Keratinocyte (primary cell): ENCODE data around the gene ATXN10. TPM values are rescaled to one million over a fixed set of nuclear protein-coding genes. Genes with fewer than 3 reads are reported as not detected.

Source experiments
- DNase-seq: peaks from one replicate; pipeline ENCODE4 v3.0.0-alpha.2; 2011; ENCODE audit warnings: low read depth, missing footprints, low spot score
- FAIRE-seq: peaks from 2 replicates; lab custom pipeline; 2011; peaks lifted over from hg19 to GRCh38; lab: Jason Lieb, UNC
- H2AFZ ChIP-seq: 2 replicates; pipeline ENCODE4 v1.6.0; 2012; ENCODE audit warnings: low read length, control low read depth, inconsistent platforms; ENCODE audit not compliant: control insufficient read depth
- H3K27ac ChIP-seq: 2 replicates; pipeline ENCODE4 v1.5.1; 2011; ENCODE audit warnings: low read length; ENCODE audit not compliant: control insufficient read depth, insufficient read depth
- H3K27me3 ChIP-seq: 3 replicates; pipeline ENCODE4 v1.6.0; 2011; ENCODE audit warnings: low read length; ENCODE audit not compliant: control insufficient read depth, insufficient read depth; ENCODE audit errors: extremely low read depth
- H3K36me3 ChIP-seq, 2 experiments: 2 replicates in 1 of 2; 3 replicates in 1 of 2; pipeline ENCODE4 v1.5.1; 2011; ENCODE audit warnings: low read length in 2 of 2, mild to moderate bottlenecking in 1 of 2; ENCODE audit not compliant: control insufficient read depth in 2 of 2, insufficient read depth in 2 of 2; ENCODE audit errors: extremely low read depth in 1 of 2
- H3K4me1 ChIP-seq: 3 replicates; pipeline ENCODE4 v1.5.1; 2011; ENCODE audit warnings: low read length; ENCODE audit not compliant: control insufficient read depth, insufficient read depth; ENCODE audit errors: extremely low read depth
- H3K4me2 ChIP-seq: 3 replicates; pipeline ENCODE4 v1.6.0; 2011; ENCODE audit warnings: low read depth, low read length; ENCODE audit not compliant: control insufficient read depth, insufficient read depth; ENCODE audit errors: extremely low read depth
- H3K4me3 ChIP-seq, 3 experiments: fragments of 200-600 bp in 1 of 3; sonication (generic) in 1 of 3; 2 replicates in 2 of 3; 3 replicates in 1 of 3; pipeline ENCODE4 v1.5.1; 2011 to 2016; ENCODE audit warnings: low read length in 3 of 3, mild to moderate bottlenecking in 3 of 3, control low read depth in 2 of 3, inconsistent platforms in 1 of 3, low read depth in 1 of 3, mixed read lengths in 1 of 3, mixed run types in 1 of 3, moderate library complexity in 1 of 3; ENCODE audit not compliant: control insufficient read depth in 2 of 3, insufficient read depth in 2 of 3; ENCODE audit errors: extremely low read depth in 1 of 3
- H3K79me2 ChIP-seq: 2 replicates; pipeline ENCODE4 v1.6.0; 2012; ENCODE audit warnings: low read length; ENCODE audit not compliant: control insufficient read depth, insufficient read depth
- H3K9ac ChIP-seq: 3 replicates; pipeline ENCODE4 v1.6.0; 2011; ENCODE audit warnings: low read length; ENCODE audit not compliant: control insufficient read depth, insufficient read depth; ENCODE audit errors: extremely low read depth
- H3K9me1 ChIP-seq: 3 replicates; pipeline ENCODE4 v1.6.0; 2011; ENCODE audit warnings: low read length; ENCODE audit not compliant: control insufficient read depth, insufficient read depth; ENCODE audit errors: extremely low read depth
- H3K9me3 ChIP-seq: 2 replicates; pipeline ENCODE4 v1.5.1; 2012; ENCODE audit warnings: low read depth, low read length; ENCODE audit not compliant: control insufficient read depth
- H4K20me1 ChIP-seq: 3 replicates; pipeline ENCODE4 v1.6.0; 2011; ENCODE audit warnings: low read length; ENCODE audit not compliant: control insufficient read depth, insufficient read depth; ENCODE audit errors: extremely low read depth
- CTCF ChIP-seq, 3 experiments: IDR thresholded peaks in 1 of 3; conservative IDR thresholded peaks in 1 of 3; optimal IDR thresholded peaks in 1 of 3; 2 replicates in 2 of 3; 3 replicates in 1 of 3; pipeline versions ENCODE3 to v1.5.1; 2011; ENCODE audit warnings: low read length in 3 of 3, mild to moderate bottlenecking in 3 of 3, moderate library complexity in 2 of 3, control low read depth in 1 of 3, inconsistent platforms in 1 of 3; ENCODE audit not compliant: insufficient read depth in 2 of 3; ENCODE audit errors: extremely low read depth in 1 of 3
- EZH2 ChIP-seq: IDR thresholded peaks from one replicate; pipeline ENCODE4 v1.6.1; 2012; ENCODE audit warnings: inconsistent platforms, mild to moderate bottlenecking, low read length, moderate library complexity
- dilution Hi-C: fragments of 300-500 bp; cut with MboI; formaldehyde crosslinking; loops from one replicate; pipeline ENCODE4 v1.7.0; 2020; ENCODE audit warnings: low sequenced_read_pairs; ENCODE audit not compliant: extremely low pct_ligation_motif_present
- polyA plus RNA-seq, 5 experiments: library from polyadenylated mRNA; depleted of rRNA in 3 of 5; stranded (reverse) in 3 of 5; stranded (forward) in 1 of 5; unstranded in 1 of 5; fragments of >200 nt; gene quantifications; 1 replicate in 1 of 5; 2 replicates in 3 of 5; 3 replicates in 1 of 5; pipeline versions ENCODE4 v1.2.1 to v1.2.3, GENCODE V29; 2011 to 2012; ENCODE audit warnings: missing spikeins in 2 of 5, low read depth in 1 of 5, low replicate concordance in 1 of 5

ATXN10 gene
- polyA plus RNA-seq, 1 donor (not counting 4 experiments of a cell fraction or from before 2014, with no cell fraction given): 276 TPM

GRCh38 chr22:45630436-45630835, 41.2 kb upstream of the ATXN10 start:
- Histone ChIP-seq H3K9me1 (no peaks in the 10 kb centered on the region), H3K9ac (no peak overlapping the region)

GRCh38 chr22:45631140-45631840, 40.3 kb upstream of the ATXN10 start:
- FAIRE-seq (no peak), DNase-seq (no peak)
- no peak overlapping the region for H3K4me3 ChIP-seq
- no peak for TF ChIP-seq EZH2
- no peak for TF ChIP-seq CTCF (optimal IDR thresholded peaks at IDR 0.05 in 1 of 3, IDR thresholded peaks at IDR 0.05 in 1 of 3, conservative IDR thresholded peaks at IDR 0.05 in 1 of 3; ENCODE audit: extremely low read depth in 1 of 3, insufficient read depth in 2 of 3, low read length in 3 of 3)
- H4K20me1 ChIP-seq: no peaks in the 10 kb centered on the region
- H3K4me1 ChIP-seq: peaks cover 4% of the 10 kb centered on the region
- H3K4me2 ChIP-seq: no peak overlapping the region
- no peaks in the 10 kb centered on the region for H3K27me3 ChIP-seq
- no peaks in the 10 kb centered on the region for H3K79me2 ChIP-seq
- dilution Hi-C loops: no loop called here
- H2AFZ ChIP-seq: no peak overlapping the region
- H3K27ac ChIP-seq: no peak overlapping the region
- H3K9me3 ChIP-seq: no peaks in the 10 kb centered on the region
- no peaks in the 10 kb centered on the region for H3K36me3 ChIP-seq
- H3K9ac ChIP-seq: no peak overlapping the region
- no peaks in the 10 kb centered on the region for H3K9me1 ChIP-seq

More at GRCh38 chr22:45630436-45630835, 41.2 kb upstream of the ATXN10 start:
- no peak overlapping the region for H2AFZ ChIP-seq
- no peak for DNase-seq
- H3K4me3 ChIP-seq: no peak overlapping the region
- peaks cover 13% of the 10 kb centered on the region for H3K4me1 ChIP-seq
- H3K79me2 ChIP-seq: no peaks in the 10 kb centered on the region
- no peaks in the 10 kb centered on the region for H3K27me3 ChIP-seq
- dilution Hi-C loops: no loop called here
- H4K20me1 ChIP-seq: no peaks in the 10 kb centered on the region
- H3K27ac ChIP-seq: no peak overlapping the region
- no peak overlapping the region for H3K4me2 ChIP-seq
- no peak for TF ChIP-seq CTCF (optimal IDR thresholded peaks at IDR 0.05 in 1 of 3, IDR thresholded peaks at IDR 0.05 in 1 of 3, conservative IDR thresholded peaks at IDR 0.05 in 1 of 3; ENCODE audit: extremely low read depth in 1 of 3, insufficient read depth in 2 of 3, low read length in 3 of 3)
- no peak for TF ChIP-seq EZH2
- no peak for FAIRE-seq
- no peaks in the 10 kb centered on the region for H3K9me3 ChIP-seq
- no peaks in the 10 kb centered on the region for H3K36me3 ChIP-seq
